Tibial nerve (tissue), 3 donors: ENCODE measurements around the gene ZBED1.
"Not testable (repeated sequence)": the region's sequence is repeated elsewhere in the genome, so short reads cannot be mapped to it uniquely, and the experiment has no call there.

ENCODE experiments used
- POLR2A ChIP-seq, 2 donors: fragments of 450-650 bp; IDR thresholded peaks; one replicate each; pipeline ENCODE4 v1.6.1; 2017; ENCODE audit warnings: antibody characterized with exemption in 2 of 2, mild to moderate bottlenecking in 2 of 2, moderate library complexity in 2 of 2
- TF ChIP-seq, protein P1 (sequence below), 5 experiments: fragments of 200-600 bp in 3 of 5; fragments of 450-650 bp in 2 of 5; sonication (generic) in 3 of 5; IDR thresholded peaks; one replicate each; pipeline ENCODE4 v1.5.1; 2016 to 2019; ENCODE audit warnings: antibody characterized with exemption in 5 of 5, mild to moderate bottlenecking in 3 of 5, moderate library complexity in 2 of 5

DNA sequence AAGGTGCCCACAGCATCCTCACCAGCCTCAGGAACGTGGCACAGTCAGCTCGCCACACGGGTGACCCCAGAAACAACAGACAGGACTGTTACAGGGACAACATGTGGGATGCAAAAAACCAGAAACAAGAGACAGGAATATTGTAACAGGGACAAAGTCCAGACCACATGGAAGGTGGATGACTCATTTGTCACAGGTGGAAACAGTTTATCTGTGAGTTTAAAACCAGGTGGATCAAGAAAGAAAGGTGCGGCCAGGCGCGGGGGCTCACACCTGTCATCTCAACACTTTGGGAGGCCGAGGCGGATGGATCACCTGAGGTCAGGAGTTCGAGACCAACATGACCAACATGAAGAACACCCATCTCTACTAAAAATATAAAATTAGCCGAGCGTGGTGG is 23.5 kb downstream of the ZBED1 start:
- not testable (repeated sequence) for TF ChIP-seq POLR2A (IDR thresholded peaks at IDR 0.05)
- TF ChIP-seq, protein P1, sequence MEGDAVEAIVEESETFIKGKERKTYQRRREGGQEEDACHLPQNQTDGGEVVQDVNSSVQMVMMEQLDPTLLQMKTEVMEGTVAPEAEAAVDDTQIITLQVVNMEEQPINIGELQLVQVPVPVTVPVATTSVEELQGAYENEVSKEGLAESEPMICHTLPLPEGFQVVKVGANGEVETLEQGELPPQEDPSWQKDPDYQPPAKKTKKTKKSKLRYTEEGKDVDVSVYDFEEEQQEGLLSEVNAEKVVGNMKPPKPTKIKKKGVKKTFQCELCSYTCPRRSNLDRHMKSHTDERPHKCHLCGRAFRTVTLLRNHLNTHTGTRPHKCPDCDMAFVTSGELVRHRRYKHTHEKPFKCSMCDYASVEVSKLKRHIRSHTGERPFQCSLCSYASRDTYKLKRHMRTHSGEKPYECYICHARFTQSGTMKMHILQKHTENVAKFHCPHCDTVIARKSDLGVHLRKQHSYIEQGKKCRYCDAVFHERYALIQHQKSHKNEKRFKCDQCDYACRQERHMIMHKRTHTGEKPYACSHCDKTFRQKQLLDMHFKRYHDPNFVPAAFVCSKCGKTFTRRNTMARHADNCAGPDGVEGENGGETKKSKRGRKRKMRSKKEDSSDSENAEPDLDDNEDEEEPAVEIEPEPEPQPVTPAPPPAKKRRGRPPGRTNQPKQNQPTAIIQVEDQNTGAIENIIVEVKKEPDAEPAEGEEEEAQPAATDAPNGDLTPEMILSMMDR (IDR thresholded peaks at IDR 0.05), result not testable (repeated sequence)
